ENCODE data around the gene C1QTNF6.

The C1QTNF6 gene

GRCh38 chr22:37165066-37165465 lies 23.0 kb downstream of the C1QTNF6 start:
- Histone ChIP-seq H3K4me1 (ENCODE audit: control insufficient read depth, insufficient read depth, low read length, unreplicated experiment) (no peaks in the 10 kb centered on the region), H3K36me3 (ENCODE audit: insufficient read depth, low read length) (no peaks in the 10 kb centered on the region), H3K79me2 (ENCODE audit: control insufficient read depth, insufficient read depth, low read length, unreplicated experiment) (no peaks in the 10 kb centered on the region), H2AFZ (ENCODE audit: low read length, unreplicated experiment) (no peak overlapping the region), H3K27ac (ENCODE audit: low read depth, low read length) (no peak overlapping the region), H3K4me3 (ENCODE audit: low read depth, low read length) (no peak overlapping the region), H3K27me3 (ENCODE audit: insufficient read depth, low read length) (no peaks in the 10 kb centered on the region)

- no peaks in the 10 kb centered on the region for H3K27me3 ChIP-seq (ENCODE audit: insufficient read depth, low read length)
- H3K4me3 ChIP-seq (ENCODE audit: low read depth, low read length): no peak overlapping the region
- H3K27ac ChIP-seq (ENCODE audit: low read depth, low read length): no peak overlapping the region
- H3K36me3 ChIP-seq (ENCODE audit: insufficient read depth, low read length): no peaks in the 10 kb centered on the region
- no peaks in the 10 kb centered on the region for H3K79me2 ChIP-seq (ENCODE audit: control insufficient read depth, insufficient read depth, low read length, unreplicated experiment)
- H2AFZ ChIP-seq (ENCODE audit: low read length, unreplicated experiment): no peak overlapping the region
- no peaks in the 10 kb centered on the region for H3K4me1 ChIP-seq (ENCODE audit: control insufficient read depth, insufficient read depth, low read length, unreplicated experiment)
Measured at GRCh38 chr22:37164505-37164887, 23.6 kb downstream of the C1QTNF6 start.

- no peak overlapping the region for H3K27ac ChIP-seq (ENCODE audit: low read depth, low read length)
- no peak overlapping the region for H3K4me3 ChIP-seq (ENCODE audit: low read depth, low read length)
- H2AFZ ChIP-seq (ENCODE audit: low read length, unreplicated experiment): no peak overlapping the region
- no peaks in the 10 kb centered on the region for H3K4me1 ChIP-seq (ENCODE audit: control insufficient read depth, insufficient read depth, low read length, unreplicated experiment)
- no peaks in the 10 kb centered on the region for H3K79me2 ChIP-seq (ENCODE audit: control insufficient read depth, insufficient read depth, low read length, unreplicated experiment)
- H3K27me3 ChIP-seq (ENCODE audit: insufficient read depth, low read length): no peaks in the 10 kb centered on the region
- H3K36me3 ChIP-seq (ENCODE audit: insufficient read depth, low read length): no peaks in the 10 kb centered on the region
Measured at GRCh38 chr22:37163575-37164504, 24.2 kb downstream of the C1QTNF6 start.

GRCh38 chr22:37163096-37163489 lies 25.0 kb downstream of the C1QTNF6 start:
- no peak overlapping the region for H2AFZ ChIP-seq (ENCODE audit: low read length, unreplicated experiment)
- no peak overlapping the region for H3K27ac ChIP-seq (ENCODE audit: low read depth, low read length)
- no peaks in the 10 kb centered on the region for H3K36me3 ChIP-seq (ENCODE audit: insufficient read depth, low read length)
- H3K4me3 ChIP-seq (ENCODE audit: low read depth, low read length): no peak overlapping the region
- H3K4me1 ChIP-seq (ENCODE audit: control insufficient read depth, insufficient read depth, low read length, unreplicated experiment): no peaks in the 10 kb centered on the region
- H3K27me3 ChIP-seq (ENCODE audit: insufficient read depth, low read length): no peaks in the 10 kb centered on the region
- no peaks in the 10 kb centered on the region for H3K79me2 ChIP-seq (ENCODE audit: control insufficient read depth, insufficient read depth, low read length, unreplicated experiment)

GRCh38 chr22:37162221-37163095 lies 25.6 kb downstream of the C1QTNF6 start:
- no peaks in the 10 kb centered on the region for H3K27me3 ChIP-seq (ENCODE audit: insufficient read depth, low read length)
- H3K79me2 ChIP-seq (ENCODE audit: control insufficient read depth, insufficient read depth, low read length, unreplicated experiment): no peaks in the 10 kb centered on the region
- H3K4me1 ChIP-seq (ENCODE audit: control insufficient read depth, insufficient read depth, low read length, unreplicated experiment): no peaks in the 10 kb centered on the region
- no peak overlapping the region for H3K27ac ChIP-seq (ENCODE audit: low read depth, low read length)
- no peak overlapping the region for H2AFZ ChIP-seq (ENCODE audit: low read length, unreplicated experiment)
- H3K4me3 ChIP-seq (ENCODE audit: low read depth, low read length): no peak overlapping the region
- no peaks in the 10 kb centered on the region for H3K36me3 ChIP-seq (ENCODE audit: insufficient read depth, low read length)

GRCh38 chr22:37161443-37161842 lies 26.6 kb downstream of the C1QTNF6 start:
- Histone ChIP-seq H3K4me3 (ENCODE audit: low read depth, low read length) (no peak overlapping the region), H3K36me3 (ENCODE audit: insufficient read depth, low read length) (no peaks in the 10 kb centered on the region), H3K79me2 (ENCODE audit: control insufficient read depth, insufficient read depth, low read length, unreplicated experiment) (no peaks in the 10 kb centered on the region), H3K27me3 (ENCODE audit: insufficient read depth, low read length) (no peaks in the 10 kb centered on the region), H3K27ac (ENCODE audit: low read depth, low read length) (no peak overlapping the region), H2AFZ (ENCODE audit: low read length, unreplicated experiment) (no peak overlapping the region), H3K4me1 (ENCODE audit: control insufficient read depth, insufficient read depth, low read length, unreplicated experiment) (no peaks in the 10 kb centered on the region)

- H3K4me3 ChIP-seq (ENCODE audit: low read depth, low read length): no peak overlapping the region
- no peaks in the 10 kb centered on the region for H3K36me3 ChIP-seq (ENCODE audit: insufficient read depth, low read length)
- H3K4me1 ChIP-seq (ENCODE audit: control insufficient read depth, insufficient read depth, low read length, unreplicated experiment): no peaks in the 10 kb centered on the region
- no peaks in the 10 kb centered on the region for H3K27me3 ChIP-seq (ENCODE audit: insufficient read depth, low read length)
- no peak overlapping the region for H3K27ac ChIP-seq (ENCODE audit: low read depth, low read length)
- no peak overlapping the region for H2AFZ ChIP-seq (ENCODE audit: low read length, unreplicated experiment)
- no peaks in the 10 kb centered on the region for H3K79me2 ChIP-seq (ENCODE audit: control insufficient read depth, insufficient read depth, low read length, unreplicated experiment)
Measured at GRCh38 chr22:37160027-37160426, 28.0 kb downstream of the C1QTNF6 start.

GRCh38 chr22:37158963-37159290 lies 29.1 kb downstream of the C1QTNF6 start:
- Histone ChIP-seq H3K79me2 (ENCODE audit: control insufficient read depth, insufficient read depth, low read length, unreplicated experiment) (no peaks in the 10 kb centered on the region), H3K27ac (ENCODE audit: low read depth, low read length) (no peak overlapping the region), H3K27me3 (ENCODE audit: insufficient read depth, low read length) (no peaks in the 10 kb centered on the region), H3K4me3 (ENCODE audit: low read depth, low read length) (no peak overlapping the region), H3K4me1 (ENCODE audit: control insufficient read depth, insufficient read depth, low read length, unreplicated experiment) (no peaks in the 10 kb centered on the region), H2AFZ (ENCODE audit: low read length, unreplicated experiment) (no peak overlapping the region), H3K36me3 (ENCODE audit: insufficient read depth, low read length) (no peaks in the 10 kb centered on the region)

- Histone ChIP-seq H3K4me1 (ENCODE audit: control insufficient read depth, insufficient read depth, low read length, unreplicated experiment) (no peaks in the 10 kb centered on the region), H2AFZ (ENCODE audit: low read length, unreplicated experiment) (no peak overlapping the region), H3K36me3 (ENCODE audit: insufficient read depth, low read length) (no peaks in the 10 kb centered on the region), H3K4me3 (ENCODE audit: low read depth, low read length) (no peak overlapping the region), H3K27me3 (ENCODE audit: insufficient read depth, low read length) (no peaks in the 10 kb centered on the region), H3K79me2 (ENCODE audit: control insufficient read depth, insufficient read depth, low read length, unreplicated experiment) (no peaks in the 10 kb centered on the region), H3K27ac (ENCODE audit: low read depth, low read length) (no peak overlapping the region)
Measured at GRCh38 chr22:37157516-37158285, 30.3 kb downstream of the C1QTNF6 start.

- Histone ChIP-seq H3K36me3 (ENCODE audit: insufficient read depth, low read length) (no peaks in the 10 kb centered on the region), H3K27me3 (ENCODE audit: insufficient read depth, low read length) (peaks cover under 1% of the 10 kb centered on the region; the same call in 1 of the 2 replicates), H3K4me1 (ENCODE audit: control insufficient read depth, insufficient read depth, low read length, unreplicated experiment) (no peaks in the 10 kb centered on the region), H3K27ac (ENCODE audit: low read depth, low read length) (no peak overlapping the region), H3K4me3 (ENCODE audit: low read depth, low read length) (no peak overlapping the region), H3K79me2 (ENCODE audit: control insufficient read depth, insufficient read depth, low read length, unreplicated experiment) (no peaks in the 10 kb centered on the region), H2AFZ (ENCODE audit: low read length, unreplicated experiment) (no peak overlapping the region)
Measured at GRCh38 chr22:37156686-37157435, 31.2 kb downstream of the C1QTNF6 start.

All from ACC112 (cell line).